Stimulated activated CD4-positive, alpha-beta T cell treated with anti-CD3 and anti-CD28 coated beads, Interleukin-2, amount 100 ng/mL, for 24 hours (primary cell): ENCODE measurements around the gene PCED1B.
"Not testable (repeated sequence)": the region's sequence is repeated elsewhere in the genome, so short reads cannot be mapped to it uniquely, and the experiment has no call there.

Experiments used
- DNase-seq, 2 donors: peaks; one replicate each; pipeline ENCODE4 v3.0.0-alpha.2; 2020

PCED1B gene

GRCh38 chr12:47245623-47246022, 166.2 kb downstream of the PCED1B start:
- DNase-seq = no peak

GRCh38 chr12:47247418-47247817, 168.0 kb downstream of the PCED1B start:
- DNase-seq = no peak

- DNase-seq = no peak
Measured at GRCh38 chr12:47249082-47249481, 169.7 kb downstream of the PCED1B start.

- DNase-seq = no peak
Measured at GRCh38 chr12:47249719-47250357, 170.4 kb downstream of the PCED1B start.

- DNase-seq = no peak
Measured at GRCh38 chr12:47251919-47252318, 172.5 kb downstream of the PCED1B start.

GRCh38 chr12:47264951-47265350, 185.5 kb downstream of the PCED1B start:
- no peak for DNase-seq

- no peak for DNase-seq
Measured at GRCh38 chr12:47265391-47265790, 186.0 kb downstream of the PCED1B start.

GRCh38 chr12:47267571-47267970, 188.2 kb downstream of the PCED1B start:
- no peak for DNase-seq

GRCh38 chr12:47268501-47269454, 189.4 kb downstream of the PCED1B start:
- DNase-seq = no peak

GRCh38 chr12:47269916-47270315, 190.5 kb downstream of the PCED1B start:
- no peak for DNase-seq

GRCh38 chr12:47270782-47271664, 191.6 kb downstream of the PCED1B start:
- DNase-seq = peak in 1 of 2 donors; percentile 30

- DNase-seq = no peak
Measured at GRCh38 chr12:47271800-47272239, 192.4 kb downstream of the PCED1B start.

GRCh38 chr12:47272412-47273190, 193.2 kb downstream of the PCED1B start:
- no peak for DNase-seq

- DNase-seq = no peak
Measured at GRCh38 chr12:47273191-47273626, 193.8 kb downstream of the PCED1B start.

- DNase-seq = no peak
Measured at GRCh38 chr12:47274760-47275159, 195.3 kb downstream of the PCED1B start.

- no peak for DNase-seq
Measured at GRCh38 chr12:47276253-47276620, 196.8 kb downstream of the PCED1B start.

GRCh38 chr12:47276621-47277309, 197.3 kb downstream of the PCED1B start:
- DNase-seq = peak; percentile 31 to 35

GRCh38 chr12:47277972-47278448, 198.6 kb downstream of the PCED1B start:
- DNase-seq = peak in 1 of 2 donors; percentile 24

- DNase-seq = not testable (repeated sequence)
Measured at GRCh38 chr12:47279758-47280157, 200.3 kb downstream of the PCED1B start.

- DNase-seq = no peak
Measured at GRCh38 chr12:47280543-47281300, 201.3 kb downstream of the PCED1B start.
